HepG2 (cell line): ENCODE measurements around the gene NES. TPM values are rescaled to one million over a fixed set of nuclear protein-coding genes. Genes with fewer than 3 reads are reported as not detected.

ENCODE experiments used
- AGO2 ChIP-seq: fragments of 200-400 bp; formaldehyde crosslinking; optimal IDR thresholded peaks from 2 replicates; pipeline ENCODE3; 2017; ENCODE audit warnings: mild to moderate bottlenecking, low read depth, low read length, moderate library complexity
- CCAR2 ChIP-seq: fragments of 200-400 bp; formaldehyde crosslinking; optimal IDR thresholded peaks from 2 replicates; pipeline ENCODE3; 2018; ENCODE audit warnings: low read depth, mild to moderate bottlenecking, low read length, moderate library complexity
- DR1 ChIP-seq: sonication (generic); formaldehyde crosslinking; IDR thresholded peaks from 2 replicates; pipeline ENCODE4 v1.8.0; 2021; ENCODE audit warnings: mild to moderate bottlenecking, missing genetic modification reagents, inconsistent platforms
- DRAP1 ChIP-seq: IDR thresholded peaks from 2 replicates; pipeline ENCODE4 v1.6.1; 2016; ENCODE audit warnings: missing genetic modification reagents, missing compliant biosample characterization
- ESRRA ChIP-seq: sonication (generic); formaldehyde crosslinking; IDR thresholded peaks from 2 replicates; pipeline ENCODE4 v1.5.1; 2020; ENCODE audit warnings: mild to moderate bottlenecking, low read depth, missing genetic modification reagents
- ETV5 ChIP-seq: IDR thresholded peaks from 2 replicates; pipeline ENCODE4 v1.6.1; 2018; ENCODE audit warnings: missing biosample characterization, missing genetic modification reagents, inconsistent platforms, borderline replicate concordance
- EZH2 ChIP-seq: conservative IDR thresholded peaks from 2 replicates; pipeline ENCODE4 v1.6.1; 2012; ENCODE audit warnings: mild to moderate bottlenecking, low read depth, low read length, moderate library complexity
- GFI1 ChIP-seq: sonication (generic); formaldehyde crosslinking; IDR thresholded peaks from 2 replicates; pipeline ENCODE4 v1.5.0; 2020; ENCODE audit warnings: missing genetic modification reagents, mild to moderate bottlenecking, borderline replicate concordance
- KLF6 ChIP-seq: IDR thresholded peaks from 2 replicates; pipeline ENCODE4 v1.8.0; 2016; ENCODE audit warnings: missing biosample characterization, missing genetic modification reagents
- PATZ1 ChIP-seq: sonication (generic); formaldehyde crosslinking; IDR thresholded peaks from 2 replicates; pipeline ENCODE4 v1.4.0; 2020; ENCODE audit warnings: missing genetic modification reagents
- POLR2G ChIP-seq: fragments of 200-400 bp; formaldehyde crosslinking; IDR thresholded peaks from 2 replicates; pipeline ENCODE4 v1.6.1; 2018; ENCODE audit warnings: mild to moderate bottlenecking, low read depth, low read length, moderate library complexity
- SNAPC5 ChIP-seq: sonication (generic); formaldehyde crosslinking; IDR thresholded peaks from 2 replicates; pipeline ENCODE4 v1.8.1; 2023; ENCODE audit warnings: mild to moderate bottlenecking, missing genetic modification reagents, borderline replicate concordance
- SP5 ChIP-seq: IDR thresholded peaks from 2 replicates; pipeline ENCODE4 v1.6.1; 2016; ENCODE audit warnings: low read depth, borderline replicate concordance
- TFDP1 ChIP-seq: IDR thresholded peaks from 2 replicates; pipeline ENCODE4 v1.6.1; 2016; ENCODE audit warnings: missing compliant biosample characterization, missing genetic modification reagents, borderline replicate concordance
- UBTF ChIP-seq: sonication (generic); formaldehyde crosslinking; IDR thresholded peaks from 2 replicates; pipeline ENCODE4 v1.4.0; 2020; ENCODE audit warnings: mild to moderate bottlenecking, missing genetic modification reagents
- ZBTB14 ChIP-seq: sonication (generic); formaldehyde crosslinking; IDR thresholded peaks from 2 replicates; pipeline ENCODE4 v1.4.0; 2020; ENCODE audit warnings: missing genetic modification reagents
- ZFP36 ChIP-seq: fragments of 150-350 bp; IDR thresholded peaks from 2 replicates; pipeline ENCODE4 v1.6.1; 2018; ENCODE audit warnings: borderline replicate concordance, low read length, low read depth; ENCODE audit not compliant: partially characterized antibody
- ZFX ChIP-seq: sonication (generic); formaldehyde crosslinking; IDR thresholded peaks from 2 replicates; pipeline ENCODE4 v1.4.0; 2020; ENCODE audit warnings: mild to moderate bottlenecking, low read depth, missing genetic modification reagents, moderate library complexity
- ZMYM2 ChIP-seq: sonication (generic); formaldehyde crosslinking; IDR thresholded peaks from 2 replicates; pipeline ENCODE4 v1.8.0; 2022; ENCODE audit warnings: mild to moderate bottlenecking, missing genetic modification reagents
- ZNF232 ChIP-seq: sonication (generic); formaldehyde crosslinking; IDR thresholded peaks from 2 replicates; pipeline ENCODE4 v1.4.0; 2020; ENCODE audit warnings: missing genetic modification reagents, borderline replicate concordance
- ZNF768 ChIP-seq: sonication (generic); formaldehyde crosslinking; IDR thresholded peaks from 2 replicates; pipeline ENCODE4 v1.4.0; 2020; ENCODE audit warnings: missing genetic modification reagents
- ZNF776 ChIP-seq: sonication (generic); formaldehyde crosslinking; IDR thresholded peaks from 2 replicates; pipeline ENCODE4 v1.4.0; 2020; ENCODE audit warnings: mild to moderate bottlenecking, missing genetic modification reagents
- polyA plus RNA-seq, 8 experiments: library from polyadenylated mRNA; depleted of rRNA in 3 of 8; stranded (reverse) in 7 of 8; unstranded in 1 of 8; fragments of >200 nt; fragmentation: Illumina TruSeq in 4 of 8; extraction: Trizol in 4 of 8; gene quantifications; 2 replicates each; pipeline versions ENCODE4 v1.2.1 to v1.2.3, GENCODE V29; 2011 to 2016; ENCODE audit warnings: low read depth in 4 of 8, missing spikeins in 1 of 8, mixed read lengths in 1 of 8; ENCODE audit not compliant: insufficient read depth in 1 of 8
- total RNA-seq, 5 experiments: library from RNA; depleted of rRNA; stranded (reverse); fragments of >200 nt; fragmentation: Illumina TruSeq; extraction: Trizol; gene quantifications; 2 replicates each; pipeline ENCODE4 v1.2.3, GENCODE V29; 2016; ENCODE audit warnings: low read depth in 1 of 5

NES gene
- total and polyA plus RNA-seq, 2 of the 13 experiments (the other 11 are each of a cell fraction or from before 2014, with no cell fraction given), result 1.7 to 16.6 TPM

- TF ChIP-seq CCAR2, result no peak
- 0 out of 2 replicates have a peak, but pooled peaks have one; percentile 49 for TF ChIP-seq GFI1
- TF ChIP-seq TFDP1 (CRISPR knock-in tag), result peak; percentile 83
- TF ChIP-seq KLF6 (CRISPR knock-in tag), result 0 out of 2 replicates have a peak, but pooled peaks have one; percentile 46
- TF ChIP-seq ETV5 (CRISPR knock-in tag), result peak; percentile 19; the same call in 1 of the 2 replicates
- no peak for TF ChIP-seq ZMYM2
- TF ChIP-seq ZNF232 (CRISPR knock-in tag), result 0 out of 2 replicates have a peak, but pooled peaks have one; percentile 30
- TF ChIP-seq POLR2G, result peak; percentile 83
- no peak for TF ChIP-seq ZBTB14 (CRISPR knock-in tag)
- 0 out of 2 replicates have a peak, but pooled peaks have one; percentile 40 for TF ChIP-seq DR1
- no peak; the same call in 1 of the 2 replicates for TF ChIP-seq ZFX (CRISPR knock-in tag)
- TF ChIP-seq EZH2, result no peak
- TF ChIP-seq SP5, result peak; percentile 85
- TF ChIP-seq AGO2, result peak; percentile 59
- TF ChIP-seq PATZ1 (CRISPR knock-in tag), result peak; percentile 50
- peak; percentile 86 for TF ChIP-seq ZFP36
- peak; percentile 88 for TF ChIP-seq DRAP1 (CRISPR knock-in tag)
- peak; percentile 32; the same call in 1 of the 2 replicates for TF ChIP-seq UBTF (CRISPR knock-in tag)
- no peak for TF ChIP-seq SNAPC5
- TF ChIP-seq ZNF776 (CRISPR knock-in tag), result 0 out of 2 replicates have a peak, but pooled peaks have one; percentile 16
- TF ChIP-seq ESRRA (CRISPR knock-in tag), result no peak
- TF ChIP-seq ZNF768 (CRISPR knock-in tag), result no peak
These were observed at the start of gene NES (continued) for GRCh38 chr1:156676820-156677615.
